Superior temporal gyrus (tissue), 1 donor: ENCODE results near the gene SUCO.

ENCODE experiments used
- DNase-seq: peaks from one replicate; pipeline ENCODE4 v3.0.0-alpha.2; 2016; ENCODE audit errors: extremely low spot score

SUCO gene

GRCh38 chr1:172515436-172515835 is 17.5 kb upstream of the SUCO start:
- DNase-seq = no peak

GRCh38 chr1:172515927-172516326 is 17.0 kb upstream of the SUCO start:
- no peak for DNase-seq

- DNase-seq = no peak
These were observed 15.9 kb upstream of the SUCO start for GRCh38 chr1:172517081-172517480.

- DNase-seq = no peak
These were observed 15.4 kb upstream of the SUCO start for GRCh38 chr1:172517545-172517944.

GRCh38 chr1:172529304-172529703 is 3.6 kb upstream of the SUCO start:
- DNase-seq = no peak

- no peak for DNase-seq
These were observed 3.0 kb upstream of the SUCO start for GRCh38 chr1:172530000-172530399.

GRCh38 chr1:172531412-172532182 is 1.4 kb upstream of the SUCO start:
- DNase-seq = no peak

GRCh38 chr1:172532183-172532699 is 709 bp upstream of the SUCO start:
- DNase-seq = peak; percentile 100

- peak; percentile 40 for DNase-seq
These were observed 682 bp downstream of the SUCO start for GRCh38 chr1:172533513-172534151.

GRCh38 chr1:172536256-172536655 is 3.3 kb downstream of the SUCO start:
- no peak for DNase-seq

- no peak for DNase-seq
These were observed 4.4 kb downstream of the SUCO start for GRCh38 chr1:172537366-172537765.

- DNase-seq = no peak
These were observed 5.0 kb downstream of the SUCO start for GRCh38 chr1:172537827-172538391.

GRCh38 chr1:172540635-172541034 is 7.7 kb downstream of the SUCO start:
- DNase-seq = no peak

- no peak for DNase-seq
These were observed 11.6 kb downstream of the SUCO start for GRCh38 chr1:172544481-172545104.

- DNase-seq = no peak
These were observed 12.6 kb downstream of the SUCO start for GRCh38 chr1:172545396-172546004.

- no peak for DNase-seq
These were observed 14.1 kb downstream of the SUCO start for GRCh38 chr1:172547071-172547470.

- no peak for DNase-seq
These were observed 16.8 kb downstream of the SUCO start for GRCh38 chr1:172549621-172550280.

GRCh38 chr1:172551279-172551678 is 18.3 kb downstream of the SUCO start:
- DNase-seq = no peak

- no peak for DNase-seq
These were observed 22.0 kb downstream of the SUCO start for GRCh38 chr1:172554915-172555314.

- DNase-seq = no peak
These were observed 23.5 kb downstream of the SUCO start for GRCh38 chr1:172556461-172556860.

GRCh38 chr1:172557270-172557669 is 24.3 kb downstream of the SUCO start:
- no peak for DNase-seq
